ENCODE measurements around the gene PSD.
A peak's percentile ranks its signal among the peaks of the same experiment; 100 is the strongest.

PSD gene

GRCh38 chr10:102418622-102419268 lies at the start of gene PSD:
Gene PSD, minus strand, starts transcription at chr10:102418785. Its CDS starts 1,747 bp downstream, at chr10:102417038.
- Histone ChIP-seq H3K27ac (no peak within 1 kb of the TSS), H3K36me3 (ENCODE audit: insufficient read depth, low read length) (no peaks in the 10 kb centered on the region), H3K9ac (ENCODE audit: insufficient read length) (no peak within 1 kb of the TSS), H3K4me3 (peak within 1 kb of the TSS; percentile 90), H3K9me3 (ENCODE audit: low read depth, low read length) (no peaks in the 10 kb centered on the region)
- TF ChIP-seq EZH2 (IDR thresholded peaks at IDR 0.05) (no peak), POLR2AphosphoS5 (IDR thresholded peaks at IDR 0.05; ENCODE audit: borderline replicate concordance, low read depth, low read length) (no peak), FOXP2 (optimal IDR thresholded peaks at IDR 0.05; ENCODE audit: control extremely low read depth, extremely low read length, insufficient read depth) (no peak)
- no peak for DNase-seq (ENCODE audit: low read depth, low spot score)

GRCh38 chr10:102467971-102468438 lies 49.4 kb upstream of the PSD start:
- H3K4me3 ChIP-seq: no peak overlapping the region
- H3K36me3 ChIP-seq (ENCODE audit: insufficient read depth, low read length): no peaks in the 10 kb centered on the region
- H3K9me3 ChIP-seq (ENCODE audit: low read depth, low read length): no peaks in the 10 kb centered on the region
- TF ChIP-seq POLR2AphosphoS5 (IDR thresholded peaks at IDR 0.05; ENCODE audit: borderline replicate concordance, low read depth, low read length) (no peak), EZH2 (IDR thresholded peaks at IDR 0.05) (no peak), FOXP2 (optimal IDR thresholded peaks at IDR 0.05; ENCODE audit: control extremely low read depth, extremely low read length, insufficient read depth) (no peak)
- H3K9ac ChIP-seq (ENCODE audit: insufficient read length): no peak overlapping the region
- H3K27ac ChIP-seq: no peak overlapping the region
- no peak for DNase-seq (ENCODE audit: low read depth, low spot score)

GRCh38 chr10:102467318-102467717 lies 48.7 kb upstream of the PSD start:
- no peak for TF ChIP-seq POLR2AphosphoS5 (IDR thresholded peaks at IDR 0.05; ENCODE audit: borderline replicate concordance, low read depth, low read length)
- no peak for TF ChIP-seq EZH2 (IDR thresholded peaks at IDR 0.05)
- TF ChIP-seq FOXP2 (optimal IDR thresholded peaks at IDR 0.05; ENCODE audit: control extremely low read depth, extremely low read length, insufficient read depth): no peak
- H3K9me3 ChIP-seq (ENCODE audit: low read depth, low read length): no peaks in the 10 kb centered on the region
- H3K27ac ChIP-seq: no peak overlapping the region
- H3K4me3 ChIP-seq: no peak overlapping the region
- H3K9ac ChIP-seq (ENCODE audit: insufficient read length): no peak overlapping the region
- DNase-seq (ENCODE audit: low read depth, low spot score): no peak
- H3K36me3 ChIP-seq (ENCODE audit: insufficient read depth, low read length): no peaks in the 10 kb centered on the region

- DNase-seq (ENCODE audit: low read depth, low spot score): no peak
- H3K36me3 ChIP-seq (ENCODE audit: insufficient read depth, low read length): no peaks in the 10 kb centered on the region
- H3K9me3 ChIP-seq (ENCODE audit: low read depth, low read length): no peaks in the 10 kb centered on the region
- no peak overlapping the region for H3K27ac ChIP-seq
- TF ChIP-seq FOXP2 (optimal IDR thresholded peaks at IDR 0.05; ENCODE audit: control extremely low read depth, extremely low read length, insufficient read depth): no peak
- no peak for TF ChIP-seq POLR2AphosphoS5 (IDR thresholded peaks at IDR 0.05; ENCODE audit: borderline replicate concordance, low read depth, low read length)
- no peak for TF ChIP-seq EZH2 (IDR thresholded peaks at IDR 0.05)
- H3K4me3 ChIP-seq: no peak overlapping the region
- no peak overlapping the region for H3K9ac ChIP-seq (ENCODE audit: insufficient read length)
These were observed 46.9 kb upstream of the PSD start for GRCh38 chr10:102465466-102465865.

- Histone ChIP-seq H3K27ac (no peak overlapping the region), H3K4me3 (no peak overlapping the region), H3K36me3 (ENCODE audit: insufficient read depth, low read length) (no peaks in the 10 kb centered on the region), H3K9ac (ENCODE audit: insufficient read length) (no peak overlapping the region), H3K9me3 (ENCODE audit: low read depth, low read length) (no peaks in the 10 kb centered on the region)
- no peak for TF ChIP-seq POLR2AphosphoS5 (IDR thresholded peaks at IDR 0.05; ENCODE audit: borderline replicate concordance, low read depth, low read length)
- TF ChIP-seq EZH2 (IDR thresholded peaks at IDR 0.05): no peak
- TF ChIP-seq FOXP2 (optimal IDR thresholded peaks at IDR 0.05; ENCODE audit: control extremely low read depth, extremely low read length, insufficient read depth): no peak
- DNase-seq (ENCODE audit: low read depth, low spot score): no peak
These were observed 45.4 kb upstream of the PSD start for GRCh38 chr10:102463983-102464382.

GRCh38 chr10:102462512-102463054 lies 44.0 kb upstream of the PSD start:
- TF ChIP-seq POLR2AphosphoS5 (IDR thresholded peaks at IDR 0.05; ENCODE audit: borderline replicate concordance, low read depth, low read length) (no peak), EZH2 (IDR thresholded peaks at IDR 0.05) (no peak), FOXP2 (optimal IDR thresholded peaks at IDR 0.05; ENCODE audit: control extremely low read depth, extremely low read length, insufficient read depth) (no peak)
- H3K9me3 ChIP-seq (ENCODE audit: low read depth, low read length): no peaks in the 10 kb centered on the region
- no peak overlapping the region for H3K4me3 ChIP-seq
- no peak overlapping the region for H3K9ac ChIP-seq (ENCODE audit: insufficient read length)
- DNase-seq (ENCODE audit: low read depth, low spot score): no peak
- H3K36me3 ChIP-seq (ENCODE audit: insufficient read depth, low read length): no peaks in the 10 kb centered on the region
- H3K27ac ChIP-seq: no peak overlapping the region

- TF ChIP-seq EZH2 (IDR thresholded peaks at IDR 0.05): no peak
- TF ChIP-seq POLR2AphosphoS5 (IDR thresholded peaks at IDR 0.05; ENCODE audit: borderline replicate concordance, low read depth, low read length): peak; percentile 51; the same call in 1 of the 2 replicates
- no peak for TF ChIP-seq FOXP2 (optimal IDR thresholded peaks at IDR 0.05; ENCODE audit: control extremely low read depth, extremely low read length, insufficient read depth)
- Histone ChIP-seq H3K9ac (ENCODE audit: insufficient read length) (peak overlapping the region; percentile 63), H3K27ac (no peak overlapping the region), H3K9me3 (ENCODE audit: low read depth, low read length) (no peaks in the 10 kb centered on the region), H3K36me3 (ENCODE audit: insufficient read depth, low read length) (no peaks in the 10 kb centered on the region), H3K4me3 (peak overlapping the region; percentile 80)
- no peak for DNase-seq (ENCODE audit: low read depth, low spot score)
These were observed 42.8 kb upstream of the PSD start for GRCh38 chr10:102461187-102462054.

GRCh38 chr10:102460836-102461186 lies 42.2 kb upstream of the PSD start:
- no peak overlapping the region for H3K9ac ChIP-seq (ENCODE audit: insufficient read length)

More at GRCh38 chr10:102460836-102461186, 42.2 kb upstream of the PSD start:
- Histone ChIP-seq H3K27ac (no peak overlapping the region), H3K36me3 (ENCODE audit: insufficient read depth, low read length) (no peaks in the 10 kb centered on the region), H3K9me3 (ENCODE audit: low read depth, low read length) (no peaks in the 10 kb centered on the region), H3K4me3 (peak overlapping the region; percentile 80)
- no peak for TF ChIP-seq EZH2 (IDR thresholded peaks at IDR 0.05)
- TF ChIP-seq FOXP2 (optimal IDR thresholded peaks at IDR 0.05; ENCODE audit: control extremely low read depth, extremely low read length, insufficient read depth): no peak
- TF ChIP-seq POLR2AphosphoS5 (IDR thresholded peaks at IDR 0.05; ENCODE audit: borderline replicate concordance, low read depth, low read length): no peak
- no peak for DNase-seq (ENCODE audit: low read depth, low spot score)

Data from SK-N-MC (cell line).